Measurements from ENCODE around the gene KCNJ6.

- TF ChIP-seq CTCF (IDR thresholded peaks at IDR 0.05; ENCODE audit: poor library complexity) (no peak), EZH2 (IDR thresholded peaks at IDR 0.05; ENCODE audit: borderline replicate concordance) (no peak), EZH2phosphoT487 (IDR thresholded peaks at IDR 0.05; ENCODE audit: low read depth, severe bottlenecking, unreplicated experiment) (no peak)
Measured at GRCh38 chr21:37627074-37627473, 289.2 kb downstream of the KCNJ6 start.

Measured in hepatocyte (in vitro differentiated cells).